ENCODE results near the gene PEMT. TPM values are rescaled to one million over a fixed set of nuclear protein-coding genes. Genes with fewer than 3 reads are reported as not detected.
"Not testable (repeated sequence)": the region's sequence is repeated elsewhere in the genome, so short reads cannot be mapped to it uniquely, and the experiment has no call there.

PEMT gene
- total RNA-seq (2014; rRNA removed; shearing (Covaris generic)): 51.5 and 57.2 TPM in 2 replicates

- DNase-seq (ENCODE audit: low spot score): peak; percentile 97
Measured at GRCh38 chr17:17591355-17592298, at the start of gene PEMT. TSS of gene PEMT (minus strand) at chr17:17591708. CDS start at chr17:17591626, 82 bp downstream.

- not testable (repeated sequence) for DNase-seq (ENCODE audit: low spot score)
Measured at GRCh38 chr17:17639661-17640270, 48.3 kb upstream of the PEMT start.

- no peak for DNase-seq (ENCODE audit: low spot score)
Measured at GRCh38 chr17:17638467-17638866, 47.0 kb upstream of the PEMT start.

- no peak for DNase-seq (ENCODE audit: low spot score)
Measured at GRCh38 chr17:17636272-17636885, 44.9 kb upstream of the PEMT start.

GRCh38 chr17:17635537-17636271 is 44.2 kb upstream of the PEMT start:
- not testable (repeated sequence) for DNase-seq (ENCODE audit: low spot score)

- DNase-seq (ENCODE audit: low spot score): no peak
Measured at GRCh38 chr17:17635126-17635525, 43.6 kb upstream of the PEMT start.

GRCh38 chr17:17633310-17633709 is 41.8 kb upstream of the PEMT start:
- no peak for DNase-seq (ENCODE audit: low spot score)

- DNase-seq (ENCODE audit: low spot score): not testable (repeated sequence)
Measured at GRCh38 chr17:17632690-17633089, 41.2 kb upstream of the PEMT start.

GRCh38 chr17:17628388-17629008 is 37.0 kb upstream of the PEMT start:
- no peak for DNase-seq (ENCODE audit: low spot score)

- no peak for DNase-seq (ENCODE audit: low spot score)
Measured at GRCh38 chr17:17626840-17627239, 35.3 kb upstream of the PEMT start.

GRCh38 chr17:17626151-17626805 is 34.8 kb upstream of the PEMT start:
- DNase-seq (ENCODE audit: low spot score): no peak

GRCh38 chr17:17624741-17625140 is 33.2 kb upstream of the PEMT start:
- no peak for DNase-seq (ENCODE audit: low spot score)

GRCh38 chr17:17623904-17624303 is 32.4 kb upstream of the PEMT start:
- DNase-seq (ENCODE audit: low spot score): no peak

GRCh38 chr17:17621254-17621653 is 29.7 kb upstream of the PEMT start:
- DNase-seq (ENCODE audit: low spot score): no peak

GRCh38 chr17:17613708-17614114 is 22.2 kb upstream of the PEMT start:
- DNase-seq (ENCODE audit: low spot score): peak; percentile 63

GRCh38 chr17:17612085-17613022 is 20.8 kb upstream of the PEMT start:
- DNase-seq (ENCODE audit: low spot score): no peak

- no peak for DNase-seq (ENCODE audit: low spot score)
Measured at GRCh38 chr17:17609121-17609520, 17.6 kb upstream of the PEMT start.

GRCh38 chr17:17606416-17607000 is 15.0 kb upstream of the PEMT start:
- DNase-seq (ENCODE audit: low spot score): no peak

GRCh38 chr17:17605729-17606088 is 14.2 kb upstream of the PEMT start:
- peak; percentile 81 for DNase-seq (ENCODE audit: low spot score)
